BLaER1 treated with 17β-estradiol and CSF1 and Interleukin-3, amounts not matched to agents 10 nM and 100 nM (cell line): ENCODE results near the gene PGAM1.
"Not testable (repeated sequence)": the region's sequence is repeated elsewhere in the genome, so short reads cannot be mapped to it uniquely, and the experiment has no call there.

Source experiments
- H3K27ac ChIP-seq, 11 experiments: shearing (Covaris generic); formaldehyde crosslinking; 2 replicates each; pipeline ENCODE4 v1.8.1; 2022
- H3K27me3 ChIP-seq, 11 experiments: shearing (Covaris generic); formaldehyde crosslinking; 2 replicates each; pipeline ENCODE4 v1.8.1; 2022
- H3K36me3 ChIP-seq, 11 experiments: shearing (Covaris generic); formaldehyde crosslinking; 2 replicates each; pipeline ENCODE4 v1.8.1; 2022
- H3K4me1 ChIP-seq, 10 experiments: shearing (Covaris generic); formaldehyde crosslinking; 2 replicates each; pipeline ENCODE4 v1.8.1; 2022
- H3K4me2 ChIP-seq, 11 experiments: shearing (Covaris generic); formaldehyde crosslinking; 2 replicates each; pipeline ENCODE4 v1.8.1; 2022
- H3K4me3 ChIP-seq, 10 experiments: shearing (Covaris generic); formaldehyde crosslinking; 2 replicates each; pipeline ENCODE4 v1.8.1; 2022
- H3K9ac ChIP-seq, 11 experiments: shearing (Covaris generic); formaldehyde crosslinking; 2 replicates each; pipeline ENCODE4 v1.8.1; 2022
- H3K9me3 ChIP-seq, 11 experiments: shearing (Covaris generic); formaldehyde crosslinking; replicated peaks in 1 of 11; 2 replicates each; pipeline ENCODE4 v1.8.1; 2022
- H4K20me1 ChIP-seq, 11 experiments: shearing (Covaris generic); formaldehyde crosslinking; 2 replicates each; pipeline ENCODE4 v1.8.1; 2022
- Cebpa-rat ChIP-seq, 11 experiments: shearing (Covaris generic); IDR thresholded peaks; 2 replicates each; pipeline ENCODE4 v1.8.1; 2022

Gene PGAM1

DNA sequence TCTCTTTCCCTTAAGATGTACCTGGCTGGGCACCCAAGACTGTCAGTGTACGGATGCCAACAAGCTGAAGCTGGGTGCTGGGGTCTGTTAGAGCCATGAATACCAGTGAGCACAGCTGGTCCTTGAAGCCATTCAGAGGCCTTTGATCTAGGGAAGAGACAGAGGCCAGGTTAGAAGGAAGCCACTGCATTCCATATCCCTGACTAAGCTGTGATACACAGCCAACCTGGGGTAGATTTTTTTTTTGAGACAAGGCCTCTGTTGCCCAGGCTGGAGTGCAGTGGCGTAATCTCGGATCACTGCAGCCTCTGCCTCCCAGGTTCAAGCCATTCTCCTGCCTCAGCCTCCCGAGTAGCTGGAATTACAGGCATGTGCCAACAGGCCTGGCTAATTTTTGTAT lies 40.8 kb downstream of the PGAM1 start:
- Histone ChIP-seq H3K9me3 (no peaks in the 10 kb centered on the region), H3K27ac (no peak overlapping the region), H3K4me1 (peaks cover 0 to 4% (median 0%) of the 10 kb centered on the region in 10 experiments; a peak in 1 of 20 replicates), H3K36me3 (peaks cover 94 to 100% (median 99%) of the 10 kb centered on the region in 11 experiments), H3K9ac (no peak overlapping the region), H3K27me3 (no peaks in the 10 kb centered on the region), H3K4me2 (no peak overlapping the region), H4K20me1 (peaks cover 0 to 57% (median 16%) of the 10 kb centered on the region in 11 experiments; a peak in 15 of 22 replicates), H3K4me3 (no peak overlapping the region)
- no peak for TF ChIP-seq Cebpa-rat (IDR thresholded peaks at IDR 0.05)

DNA sequence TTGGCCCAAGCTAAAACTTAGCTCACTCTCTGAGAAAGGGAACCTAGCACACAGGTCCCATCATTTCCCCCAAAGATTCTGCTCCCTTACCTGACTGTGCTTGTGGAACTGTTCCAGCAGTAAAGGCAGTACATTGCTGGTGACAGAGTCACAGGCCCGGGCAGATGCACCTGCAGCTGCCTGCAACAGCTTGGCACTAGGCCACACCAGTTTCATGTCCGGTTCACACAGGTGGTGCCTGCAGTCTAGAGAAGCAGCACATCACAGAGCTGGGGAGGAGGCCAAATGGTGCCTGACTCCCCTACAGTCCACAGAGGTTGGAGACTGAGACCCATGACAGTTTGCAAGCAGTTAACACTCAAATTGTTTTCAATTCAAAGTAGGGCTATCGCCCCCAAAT lies 42.2 kb downstream of the PGAM1 start:
- H3K27ac ChIP-seq: no peak overlapping the region
- peaks cover 0 to 4% (median 0%) of the 10 kb centered on the region in 10 experiments; a peak in 1 of 20 replicates for H3K4me1 ChIP-seq
- H3K4me2 ChIP-seq: no peak overlapping the region
- H3K27me3 ChIP-seq: no peaks in the 10 kb centered on the region
- H3K9me3 ChIP-seq: no peaks in the 10 kb centered on the region
- no peak for TF ChIP-seq Cebpa-rat (IDR thresholded peaks at IDR 0.05)
- H3K4me3 ChIP-seq: no peak overlapping the region
- H3K9ac ChIP-seq: no peak overlapping the region
- peaks cover 0 to 54% (median 16%) of the 10 kb centered on the region in 11 experiments; a peak in 15 of 22 replicates for H4K20me1 ChIP-seq
- H3K36me3 ChIP-seq: peaks cover 94 to 100% (median 99%) of the 10 kb centered on the region in 11 experiments

DNA sequence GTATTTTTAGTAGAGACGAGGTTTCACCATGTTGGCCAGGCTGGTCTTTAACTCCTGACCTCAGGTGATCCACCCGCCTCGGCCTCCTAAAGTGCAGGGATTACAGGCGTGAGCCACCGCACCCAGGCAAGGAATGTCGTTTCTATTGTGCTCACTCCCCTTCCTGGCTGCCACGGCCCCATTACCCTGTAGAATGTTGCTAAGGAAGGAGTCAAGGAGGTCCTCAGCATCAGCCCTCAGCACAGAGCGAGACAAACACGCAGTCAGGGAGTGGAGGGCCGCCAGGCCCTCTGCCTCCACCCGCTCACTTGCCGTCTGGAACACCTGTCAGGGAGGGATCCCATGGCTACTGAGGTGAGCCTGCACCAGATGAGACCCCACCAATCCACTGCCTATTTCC lies 42.8 kb downstream of the PGAM1 start:
- H3K27ac ChIP-seq, H3K4me2 ChIP-seq, H3K9me3 ChIP-seq, H3K4me3 ChIP-seq, H3K9ac ChIP-seq, H3K4me1 ChIP-seq, H3K27me3 ChIP-seq: not testable (repeated sequence)
- Histone ChIP-seq H3K36me3 (peaks cover 96 to 100% (median 99%) of the 10 kb centered on the region in 11 experiments), H4K20me1 (peaks cover 0 to 48% (median 11%) of the 10 kb centered on the region in 11 experiments; a peak in 15 of 22 replicates)

DNA sequence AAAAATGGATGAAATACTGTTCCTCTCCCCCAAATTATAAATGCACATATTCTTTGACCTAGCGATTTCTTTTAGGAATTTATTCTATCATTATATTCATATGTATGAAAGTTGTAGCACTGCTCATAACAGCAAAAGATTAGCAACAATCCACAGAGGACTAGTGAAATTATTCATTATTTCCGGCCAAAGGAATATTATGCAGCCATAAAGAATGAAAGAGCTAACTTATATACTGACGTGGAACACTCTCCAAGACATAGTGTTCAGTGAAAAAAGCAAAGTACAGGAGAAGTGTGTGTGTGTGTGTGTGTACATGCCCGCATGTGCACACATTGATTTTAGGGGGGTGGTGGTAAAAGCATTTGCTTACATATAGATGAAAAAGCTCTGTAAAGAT lies 48.9 kb downstream of the PGAM1 start:
- no peak for TF ChIP-seq Cebpa-rat (IDR thresholded peaks at IDR 0.05)
- no peak overlapping the region for H3K27ac ChIP-seq
- no peak overlapping the region for H3K4me3 ChIP-seq
- H3K27me3 ChIP-seq: no peaks in the 10 kb centered on the region
- H3K36me3 ChIP-seq: peaks cover 98 to 100% (median 99%) of the 10 kb centered on the region in 11 experiments
- H3K4me2 ChIP-seq: no peak overlapping the region
- no peaks in the 10 kb centered on the region for H3K4me1 ChIP-seq
- H4K20me1 ChIP-seq: peaks cover 0 to 34% (median 4%) of the 10 kb centered on the region in 11 experiments; a peak in 7 of 22 replicates
- no peak overlapping the region for H3K9ac ChIP-seq
- no peaks in the 10 kb centered on the region for H3K9me3 ChIP-seq

DNA sequence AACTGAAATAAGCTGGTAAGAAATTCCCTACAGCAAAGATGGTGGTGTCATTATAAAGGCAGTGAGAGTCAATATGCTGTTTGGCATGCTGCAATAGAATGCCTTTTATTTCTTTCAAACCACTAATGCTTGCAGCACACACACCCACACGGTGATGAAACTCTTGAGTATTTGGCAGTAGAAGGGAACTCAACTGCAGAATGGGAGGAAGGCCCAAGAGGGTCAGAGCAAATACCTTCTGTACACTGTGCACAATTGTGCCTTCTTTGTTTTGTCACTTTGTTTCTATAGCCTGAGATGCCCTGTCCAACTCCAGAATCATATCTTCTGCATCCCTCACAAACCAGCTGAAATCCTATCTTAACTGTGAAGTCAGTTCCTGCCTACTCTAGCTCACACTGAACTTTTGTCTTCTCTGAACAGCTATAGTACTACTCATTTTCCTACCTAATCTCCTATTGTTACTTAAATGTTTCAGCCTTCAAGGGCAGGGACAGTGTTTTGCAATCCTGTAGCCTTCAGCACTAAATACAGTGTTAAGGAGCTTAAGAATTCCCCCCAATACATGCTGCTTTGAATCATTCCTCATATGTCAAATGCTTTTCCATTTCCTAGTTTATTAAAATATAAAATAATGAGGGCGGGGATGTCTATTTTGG lies 50.1 kb downstream of the PGAM1 start:
- H3K36me3 ChIP-seq: peaks cover 99 to 100% (median 100%) of the 10 kb centered on the region in 11 experiments
- H3K4me1 ChIP-seq: no peaks in the 10 kb centered on the region
- no peak overlapping the region for H3K4me2 ChIP-seq

DNA sequence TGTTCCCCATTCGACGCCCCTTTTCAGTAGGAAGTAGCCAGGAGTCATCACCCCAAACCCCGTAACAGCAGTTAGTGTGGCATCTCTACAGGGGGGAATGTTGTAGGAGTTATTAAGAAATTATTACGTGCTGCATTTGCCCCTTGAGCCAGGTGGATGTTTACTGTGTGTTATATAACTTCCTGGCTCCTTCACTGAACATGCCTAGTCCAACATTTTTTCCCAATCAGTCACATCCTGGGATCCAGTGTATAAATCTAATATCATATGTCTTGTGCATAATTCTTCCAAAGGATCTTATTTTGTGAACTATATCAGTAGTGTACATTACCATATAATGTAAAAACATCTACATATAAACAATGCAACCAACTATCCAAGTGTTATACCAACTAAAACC lies 53.4 kb downstream of the PGAM1 start:
- not testable (repeated sequence) for H3K4me3 ChIP-seq, H3K27ac ChIP-seq, H3K9me3 ChIP-seq, H3K4me2 ChIP-seq, H3K27me3 ChIP-seq, H3K9ac ChIP-seq
- Histone ChIP-seq H3K4me1 (peaks cover 0 to 12% (median 0%) of the 10 kb centered on the region in 10 experiments; a peak in 5 of 20 replicates), H4K20me1 (peaks cover 2 to 68% (median 25%) of the 10 kb centered on the region in 11 experiments; a peak in 15 of 22 replicates), H3K36me3 (peaks cover 86 to 99% (median 96%) of the 10 kb centered on the region in 11 experiments)

More for the DNA sequence above, 50.1 kb downstream of the PGAM1 start:
- H3K9me3 ChIP-seq: no peaks in the 10 kb centered on the region
- no peaks in the 10 kb centered on the region for H3K27me3 ChIP-seq
- TF ChIP-seq Cebpa-rat (IDR thresholded peaks at IDR 0.05): no peak
- no peak overlapping the region for H3K27ac ChIP-seq
- H4K20me1 ChIP-seq: peaks cover 0 to 39% (median 8%) of the 10 kb centered on the region in 11 experiments; a peak in 9 of 22 replicates
- no peak overlapping the region for H3K4me3 ChIP-seq
- H3K9ac ChIP-seq: no peak overlapping the region

DNA sequence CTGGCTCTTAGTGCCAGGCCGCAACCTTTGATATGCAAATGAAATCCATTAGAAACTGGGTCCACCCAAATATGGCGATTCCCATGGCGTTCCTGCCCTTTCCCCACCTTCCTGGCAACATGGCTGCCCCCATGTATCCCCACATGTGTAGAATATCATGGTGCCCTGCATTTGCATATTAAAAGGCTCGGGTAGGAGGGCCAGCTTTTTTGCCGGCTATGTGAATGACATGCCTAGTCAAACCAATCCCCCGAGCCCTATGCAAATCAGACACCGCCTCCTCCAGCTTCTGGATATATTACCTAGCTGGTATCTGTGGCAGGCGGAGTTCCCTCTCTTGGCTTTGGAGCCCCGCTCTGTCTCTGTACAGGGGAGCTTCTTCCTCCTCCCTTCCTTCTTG lies 53.9 kb downstream of the PGAM1 start:
- no peak overlapping the region for H3K4me3 ChIP-seq
- no peak overlapping the region for H3K27ac ChIP-seq
- no peak for TF ChIP-seq Cebpa-rat (IDR thresholded peaks at IDR 0.05)
- H3K36me3 ChIP-seq: peaks cover 81 to 99% (median 96%) of the 10 kb centered on the region in 11 experiments
- H3K9ac ChIP-seq: no peak overlapping the region
- H3K4me1 ChIP-seq: peaks cover 0 to 12% (median 0%) of the 10 kb centered on the region in 10 experiments; a peak in 5 of 20 replicates
- H3K27me3 ChIP-seq: no peaks in the 10 kb centered on the region
- no peaks in the 10 kb centered on the region for H3K9me3 ChIP-seq
- no peak overlapping the region for H3K4me2 ChIP-seq
- peaks cover 2 to 73% (median 30%) of the 10 kb centered on the region in 11 experiments; a peak in 16 of 22 replicates for H4K20me1 ChIP-seq

DNA sequence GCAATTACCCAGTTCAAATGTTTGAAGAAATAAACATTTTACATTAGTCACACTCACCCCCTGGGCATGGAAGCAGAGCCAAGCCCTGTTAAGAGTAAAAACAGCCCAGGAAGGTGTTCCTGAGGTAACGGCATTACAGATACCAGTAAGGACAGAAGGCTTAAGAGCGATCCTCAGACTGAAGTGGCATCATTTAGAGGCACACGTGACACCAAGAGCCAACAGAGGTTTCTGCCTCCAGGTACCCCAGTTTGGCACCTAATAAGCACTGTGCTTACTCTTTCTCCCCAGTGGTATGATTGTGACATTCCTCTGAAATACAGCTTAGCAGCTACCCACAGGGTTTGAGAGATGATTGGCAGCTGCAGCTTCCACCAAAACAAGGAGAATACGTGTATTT lies 55.1 kb downstream of the PGAM1 start:
- Histone ChIP-seq H3K4me3 (no peak overlapping the region), H4K20me1 (peaks cover 2 to 83% (median 41%) of the 10 kb centered on the region in 11 experiments; a peak in 16 of 22 replicates), H3K4me1 (peaks cover 0 to 12% (median 0%) of the 10 kb centered on the region in 10 experiments; a peak in 5 of 20 replicates), H3K4me2 (no peak overlapping the region), H3K27me3 (no peaks in the 10 kb centered on the region), H3K9me3 (no peaks in the 10 kb centered on the region), H3K27ac (no peak overlapping the region), H3K9ac (peak overlapping the region in 1 of 11 experiments; percentile 7; a peak in 1 of 22 replicates), H3K36me3 (peaks cover 75 to 98% (median 96%) of the 10 kb centered on the region in 11 experiments)
- no peak for TF ChIP-seq Cebpa-rat (IDR thresholded peaks at IDR 0.05)

DNA sequence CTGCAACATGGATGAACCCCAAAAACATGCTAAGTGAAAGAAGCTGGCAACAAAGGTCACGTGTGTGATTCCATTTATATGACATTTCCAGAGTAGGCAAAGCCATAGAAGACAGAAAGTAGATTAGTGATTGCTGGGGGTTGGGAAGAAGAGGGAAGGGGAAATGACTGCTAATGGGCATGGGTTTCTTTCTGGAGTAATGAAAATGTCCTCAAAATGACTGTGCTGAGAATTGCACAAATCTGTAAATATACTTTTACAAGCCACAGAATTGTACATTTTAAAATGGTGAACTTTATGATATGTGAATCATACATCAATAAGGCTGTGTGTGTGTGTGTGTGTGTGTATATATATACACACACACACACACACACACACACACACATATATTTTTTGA lies 56.4 kb downstream of the PGAM1 start:
- no peak overlapping the region for H3K4me2 ChIP-seq
- H3K27ac ChIP-seq: no peak overlapping the region
- peaks cover 0 to 12% (median 0%) of the 10 kb centered on the region in 10 experiments; a peak in 5 of 20 replicates for H3K4me1 ChIP-seq
- no peaks in the 10 kb centered on the region for H3K27me3 ChIP-seq
- H3K36me3 ChIP-seq: peaks cover 67 to 89% (median 86%) of the 10 kb centered on the region in 11 experiments
- TF ChIP-seq Cebpa-rat (IDR thresholded peaks at IDR 0.05): no peak
- H3K9me3 ChIP-seq: no peaks in the 10 kb centered on the region
- H3K4me3 ChIP-seq: no peak overlapping the region
- no peak overlapping the region for H3K9ac ChIP-seq
- peaks cover 6 to 78% (median 42%) of the 10 kb centered on the region in 11 experiments; a peak in 17 of 22 replicates for H4K20me1 ChIP-seq
